Thyroid gland (tissue), 4 donors: ENCODE data around the gene CREBBP.

Experiments used
- POLR2A ChIP-seq, 2 donors: fragments of 450-650 bp; IDR thresholded peaks; one replicate each; pipeline ENCODE4 v1.6.1; 2017; ENCODE audit warnings: antibody characterized with exemption in 2 of 2, mild to moderate bottlenecking in 2 of 2, moderate library complexity in 1 of 2
- TF ChIP-seq, protein P1 (sequence below), 6 experiments: fragments of 200-600 bp in 3 of 6; fragments of 450-650 bp in 3 of 6; sonication (generic) in 3 of 6; IDR thresholded peaks; one replicate each; pipeline ENCODE4 v1.5.1; 2016 to 2019; ENCODE audit warnings: antibody characterized with exemption in 6 of 6, mild to moderate bottlenecking in 2 of 6, inconsistent platforms in 1 of 6, moderate library complexity in 1 of 6

GRCh38 chr16:3754772-3755171 is 125.7 kb downstream of the CREBBP start:
- TF ChIP-seq, protein P1, sequence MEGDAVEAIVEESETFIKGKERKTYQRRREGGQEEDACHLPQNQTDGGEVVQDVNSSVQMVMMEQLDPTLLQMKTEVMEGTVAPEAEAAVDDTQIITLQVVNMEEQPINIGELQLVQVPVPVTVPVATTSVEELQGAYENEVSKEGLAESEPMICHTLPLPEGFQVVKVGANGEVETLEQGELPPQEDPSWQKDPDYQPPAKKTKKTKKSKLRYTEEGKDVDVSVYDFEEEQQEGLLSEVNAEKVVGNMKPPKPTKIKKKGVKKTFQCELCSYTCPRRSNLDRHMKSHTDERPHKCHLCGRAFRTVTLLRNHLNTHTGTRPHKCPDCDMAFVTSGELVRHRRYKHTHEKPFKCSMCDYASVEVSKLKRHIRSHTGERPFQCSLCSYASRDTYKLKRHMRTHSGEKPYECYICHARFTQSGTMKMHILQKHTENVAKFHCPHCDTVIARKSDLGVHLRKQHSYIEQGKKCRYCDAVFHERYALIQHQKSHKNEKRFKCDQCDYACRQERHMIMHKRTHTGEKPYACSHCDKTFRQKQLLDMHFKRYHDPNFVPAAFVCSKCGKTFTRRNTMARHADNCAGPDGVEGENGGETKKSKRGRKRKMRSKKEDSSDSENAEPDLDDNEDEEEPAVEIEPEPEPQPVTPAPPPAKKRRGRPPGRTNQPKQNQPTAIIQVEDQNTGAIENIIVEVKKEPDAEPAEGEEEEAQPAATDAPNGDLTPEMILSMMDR (IDR thresholded peaks at IDR 0.05), result no peak
- no peak for TF ChIP-seq POLR2A (IDR thresholded peaks at IDR 0.05)
